PC-3 (cell line): Measurements from ENCODE around the gene FOXP1. TPM values are rescaled to one million over a fixed set of nuclear protein-coding genes. Genes with fewer than 3 reads are reported as not detected.
A peak's percentile ranks its signal among the peaks of the same experiment; 100 is the strongest.

ENCODE experiments used
- ATAC-seq: fragments of 200-7000 bp; cut with Tn5 transposase; 2 replicates; pipeline ENCODE4 v1.9.1; 2020; ENCODE audit warnings: mild to moderate bottlenecking, moderate library complexity
- BruUV-seq: library from RNA; stranded (reverse); fragments of 400-500 nt; replicated peaks from 2 replicates; lab custom pipeline; 2021; lab: Mats Ljungman, UMichigan
- CTCF ChIA-PET: fragments of 300-600 bp; sonication (Branson Sonifier 250); formaldehyde crosslinking; loops from one replicate; lab custom pipeline; 2022; ENCODE audit warnings: antibody characterized with exemption; lab: Charles Lee
- POLR2A ChIA-PET: fragments of 300-600 bp; sonication (Branson Sonifier 250); formaldehyde crosslinking; loops from one replicate; lab custom pipeline; 2022; ENCODE audit warnings: antibody characterized with exemption; ENCODE audit not compliant: unreplicated experiment; lab: Charles Lee
- DNase-seq: peaks from one replicate; pipeline ENCODE4 v3.0.0-alpha.2; 2015
- H2AFZ ChIP-seq: fragments of 300-600 bp; sonication (generic); 2 replicates; pipeline ENCODE4 v1.6.0; 2016; ENCODE audit warnings: antibody characterized with exemption, low read length
- H3F3A ChIP-seq: fragments of 300-600 bp; sonication (generic); one replicate; pipeline ENCODE4 v1.6.0; 2017; ENCODE audit warnings: antibody characterized with exemption, low read length, control low read depth, mild to moderate bottlenecking; ENCODE audit not compliant: unreplicated experiment
- H3K27ac ChIP-seq: fragments of 300-600 bp; sonication (generic); 2 replicates; pipeline ENCODE4 v1.5.1; 2016; ENCODE audit warnings: mild to moderate bottlenecking, low read length
- H3K27me3 ChIP-seq: fragments of 300-600 bp; sonication (generic); 2 replicates; pipeline ENCODE4 v1.6.1; 2016; ENCODE audit warnings: low read length, mixed read lengths
- H3K36me3 ChIP-seq: fragments of 300-600 bp; sonication (generic); 2 replicates; pipeline ENCODE4 v1.6.1; 2016; ENCODE audit warnings: low read depth, mixed run types, low read length, mixed read lengths
- H3K4me1 ChIP-seq: fragments of 300-600 bp; sonication (generic); 2 replicates; pipeline ENCODE4 v1.5.1; 2016; ENCODE audit warnings: low read length; ENCODE audit not compliant: insufficient read depth
- H3K4me2 ChIP-seq: fragments of 300-600 bp; sonication (generic); 2 replicates; pipeline ENCODE4 v1.6.0; 2016; ENCODE audit warnings: low read length
- H3K4me3 ChIP-seq: fragments of 300-600 bp; sonication (generic); 2 replicates; pipeline ENCODE4 v1.5.1; 2016; ENCODE audit warnings: mild to moderate bottlenecking, low read length, mixed read lengths
- H3K79me2 ChIP-seq: fragments of 300-600 bp; sonication (generic); 2 replicates; pipeline ENCODE4 v1.6.1; 2017; ENCODE audit warnings: low read length, mixed read lengths
- H3K9ac ChIP-seq: fragments of 300-600 bp; sonication (generic); 2 replicates; pipeline ENCODE4 v1.6.0; 2016; ENCODE audit warnings: mild to moderate bottlenecking, low read length
- H3K9me2 ChIP-seq: fragments of 300-600 bp; sonication (generic); replicated peaks from 2 replicates; pipeline ENCODE4 v1.6.1; 2016; ENCODE audit warnings: mixed run types, low read length, mixed read lengths
- H3K9me3 ChIP-seq: fragments of 300-600 bp; sonication (generic); 2 replicates; pipeline ENCODE4 v1.6.1; 2016; ENCODE audit warnings: low read length, mixed read lengths
- H4K20me1 ChIP-seq: fragments of 300-600 bp; sonication (generic); 2 replicates; pipeline ENCODE4 v1.6.1; 2016; ENCODE audit warnings: low read length, mixed read lengths
- CTCF ChIP-seq: fragments of 300-600 bp; sonication (generic); conservative IDR thresholded peaks from 2 replicates; pipeline ENCODE4 v1.5.1; 2017; ENCODE audit warnings: antibody characterized with exemption, low read depth, mild to moderate bottlenecking, low read length
- EZH2 ChIP-seq: fragments of 300-600 bp; sonication (generic); IDR thresholded peaks from one replicate; pipeline ENCODE4 v1.6.1; 2017; ENCODE audit warnings: antibody characterized with exemption, mild to moderate bottlenecking, low read length; ENCODE audit not compliant: unreplicated experiment
- EZH2phosphoT487 ChIP-seq: fragments of 300-600 bp; sonication (generic); IDR thresholded peaks from 2 replicates; pipeline ENCODE4 v1.6.1; 2018; ENCODE audit warnings: mild to moderate bottlenecking, antibody characterized with exemption, low read length, borderline replicate concordance
- intact Hi-C: fragments of 100-400 bp; cut with micrococcal nuclease; formaldehyde crosslinking; loops from 2 replicates; pipeline ENCODE4 v1.9.0; 2023
- total RNA-seq: library from RNA; depleted of rRNA; stranded (reverse); fragments of >200 nt; gene quantifications from 2 replicates; pipeline ENCODE4 v1.2.3, GENCODE V29; 2014

FOXP1 gene
- total RNA-seq, 1 experiment from 2014 or later, result 35.3 TPM

DNA sequence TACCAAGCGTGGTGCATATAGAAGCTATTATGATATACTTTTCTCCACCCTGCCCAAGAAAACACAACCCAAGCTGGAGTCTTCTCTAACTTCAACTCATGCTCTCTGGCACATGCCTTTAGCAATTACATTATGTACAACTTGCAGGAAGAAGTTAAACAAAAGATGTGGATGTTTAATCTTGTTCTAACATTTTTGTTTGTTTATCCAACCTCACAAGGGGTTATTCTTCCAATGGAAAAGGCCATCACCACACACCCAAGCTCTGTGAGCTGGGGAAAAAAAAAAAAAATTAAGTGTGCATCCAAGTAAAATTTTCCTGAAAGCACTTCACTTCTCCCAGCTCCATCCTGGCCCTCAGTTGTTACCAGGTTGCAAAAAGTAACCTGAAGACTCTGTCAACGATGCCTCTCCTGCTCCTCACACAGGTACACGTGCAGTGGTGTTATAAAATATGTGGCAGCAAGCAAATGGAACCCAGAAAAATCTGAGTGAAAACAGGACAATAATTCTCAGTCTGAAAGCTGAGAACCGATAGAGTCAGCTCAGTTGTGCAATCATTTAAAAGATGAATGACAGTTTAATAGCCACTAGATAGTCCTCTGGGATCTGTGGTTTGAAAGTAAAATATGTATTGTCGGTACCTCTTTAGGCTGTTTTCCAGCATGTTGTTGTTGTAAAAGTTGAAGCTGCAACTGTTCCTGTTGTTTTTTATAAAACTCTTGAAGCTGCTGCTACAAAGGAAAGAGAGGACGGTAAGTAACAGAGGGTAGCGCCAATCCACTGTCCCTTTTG, 531.4 kb downstream of the FOXP1 start:
- no peaks in the 10 kb centered on the region for H3K27me3 ChIP-seq
- H3F3A ChIP-seq, result peaks cover 20% of the 10 kb centered on the region
- no peaks in the 10 kb centered on the region for H4K20me1 ChIP-seq
- 0 out of 2 replicates have a peak, but pooled peaks have one; percentile 3 for ATAC-seq
- peak overlapping the region; percentile 60 for H3K27ac ChIP-seq
- no peaks in the 10 kb centered on the region for H3K9me2 ChIP-seq
- H3K36me3 ChIP-seq, result peaks cover 9% of the 10 kb centered on the region; the same call in 1 of the 2 replicates
- H3K79me2 ChIP-seq, result peaks cover 49% of the 10 kb centered on the region
- peak overlapping the region; percentile 72 for H3K4me2 ChIP-seq
- TF ChIP-seq EZH2phosphoT487, result no peak
- POLR2A ChIA-PET, result interaction anchor here (0.6 kb wide), 1 partner anchor 410 kb away, joined by 3 read pairs; no protein-coding TSS in a partner anchor
- H3K9ac ChIP-seq, result no peak overlapping the region
- intact Hi-C loops, result no loop called here
- H3K4me1 ChIP-seq, result peaks cover 80% of the 10 kb centered on the region
- no TSS peak for BruUV-seq
- peak; percentile 78 for DNase-seq
- CTCF ChIA-PET, result no interaction called here
- no peaks in the 10 kb centered on the region for H3K9me3 ChIP-seq
- H3K4me3 ChIP-seq, result no peak overlapping the region
- H2AFZ ChIP-seq, result no peak overlapping the region

GRCh38 chr3:71051259-71051595, 532.3 kb downstream of the FOXP1 start:
- Histone ChIP-seq H3K9ac (no peak overlapping the region), H3K4me1 (peaks cover 72% of the 10 kb centered on the region), H3K36me3 (peaks cover 17% of the 10 kb centered on the region), H3K27me3 (no peaks in the 10 kb centered on the region), H3F3A (peaks cover 13% of the 10 kb centered on the region), H3K4me2 (peak overlapping the region; percentile 72), H3K9me2 (no peaks in the 10 kb centered on the region), H3K9me3 (no peaks in the 10 kb centered on the region), H2AFZ (no peak overlapping the region), H3K27ac (peak overlapping the region; percentile 91), H4K20me1 (no peaks in the 10 kb centered on the region), H3K79me2 (peaks cover 42% of the 10 kb centered on the region), H3K4me3 (no peak overlapping the region)
- DNase-seq (no peak), ATAC-seq (no peak)
- ChIA-PET CTCF (no interaction called here), POLR2A (no interaction called here)
- intact Hi-C loops, result no loop called here
- no peak for TF ChIP-seq CTCF
- TF ChIP-seq EZH2phosphoT487, result no peak
- TF ChIP-seq EZH2, result no peak
- no TSS peak for BruUV-seq

DNA sequence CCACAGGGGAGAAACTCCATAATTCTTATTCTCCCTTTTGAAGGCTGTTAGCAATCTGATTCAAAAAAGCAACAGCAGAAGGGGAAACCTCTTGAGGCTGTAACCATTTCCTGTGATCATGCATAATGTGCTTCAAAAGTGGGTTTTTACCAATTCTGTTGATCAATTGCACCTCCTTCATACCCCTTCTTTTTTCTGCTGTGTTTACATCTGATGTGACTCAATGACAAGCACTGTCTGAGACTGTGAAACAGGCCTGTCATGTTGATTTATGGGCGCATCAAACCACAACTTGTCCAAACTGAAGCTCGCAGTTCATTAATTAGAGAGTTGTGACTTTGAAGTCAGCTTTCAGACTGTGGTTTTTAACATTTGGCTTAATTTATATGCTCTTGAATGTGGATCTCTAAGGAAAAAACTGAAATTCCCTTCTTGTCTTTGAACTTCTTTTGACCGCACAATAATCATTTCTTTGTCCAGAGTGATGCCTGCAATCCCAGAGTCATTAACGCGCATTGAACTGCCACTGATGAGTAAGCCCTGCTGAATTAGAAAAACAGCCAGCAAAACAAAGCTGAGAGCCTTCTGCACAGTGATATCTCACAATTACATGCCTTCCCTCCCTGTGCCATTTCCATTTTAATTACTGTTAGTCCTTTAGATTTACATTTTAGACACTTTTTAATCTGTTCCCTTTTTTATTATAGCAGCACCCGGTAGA, 532.8 kb downstream of the FOXP1 start:
- peak; percentile 50 for DNase-seq
- Histone ChIP-seq H3K9ac (peak overlapping the region; percentile 69), H3K27ac (peak overlapping the region; percentile 91)

More for the DNA sequence above, 532.8 kb downstream of the FOXP1 start:
- Histone ChIP-seq H4K20me1 (no peaks in the 10 kb centered on the region), H3F3A (peaks cover 8% of the 10 kb centered on the region), H3K36me3 (peaks cover 22% of the 10 kb centered on the region), H3K9me3 (no peaks in the 10 kb centered on the region), H3K4me1 (peaks cover 66% of the 10 kb centered on the region), H3K4me3 (no peak overlapping the region), H3K27me3 (no peaks in the 10 kb centered on the region), H2AFZ (no peak overlapping the region), H3K9me2 (no peaks in the 10 kb centered on the region), H3K4me2 (peak overlapping the region; percentile 72), H3K79me2 (peaks cover 38% of the 10 kb centered on the region)
- ATAC-seq, result no peak
- ChIA-PET CTCF (no interaction called here), POLR2A (interaction anchor here (0.7 kb wide), 1 partner anchor 107 kb away, joined by 5 read pairs; no protein-coding TSS in a partner anchor)
- no TSS peak for BruUV-seq
- intact Hi-C loops, result no loop called here
- no peak for TF ChIP-seq EZH2phosphoT487
- no peak for TF ChIP-seq CTCF
- TF ChIP-seq EZH2, result no peak
